HEK293 (cell line): Measurements from ENCODE around the gene ZNF763.

Source experiments
- CTCF ChIP-seq: fragments of 450-650 bp; formaldehyde crosslinking; IDR thresholded peaks from 2 replicates; pipeline ENCODE4 v1.5.1; 2016; ENCODE audit warnings: missing biosample characterization, missing genetic modification characterization
- PRDM1 ChIP-seq: fragments of 450-650 bp; formaldehyde crosslinking; IDR thresholded peaks from 2 replicates; pipeline ENCODE4; 2016; ENCODE audit warnings: missing biosample characterization, missing genetic modification characterization
- TCF7L2 ChIP-seq: IDR thresholded peaks from 2 replicates; pipeline ENCODE4 v1.6.1; 2011; ENCODE audit warnings: low read depth, mild to moderate bottlenecking, inconsistent platforms, low read length, moderate library complexity, borderline replicate concordance
- ZBTB1 ChIP-seq: fragments of 450-650 bp; formaldehyde crosslinking; IDR thresholded peaks from 2 replicates; pipeline ENCODE4 v1.5.1; 2016; ENCODE audit warnings: missing biosample characterization, missing genetic modification characterization
- ZNF184 ChIP-seq: fragments of 450-650 bp; IDR thresholded peaks from 2 replicates; pipeline ENCODE4 v1.5.1; 2018; ENCODE audit warnings: missing biosample characterization, mild to moderate bottlenecking, missing genetic modification characterization
- ZNF280C ChIP-seq: fragments of 450-650 bp; formaldehyde crosslinking; IDR thresholded peaks from 2 replicates; pipeline ENCODE4 v1.5.1; 2016; ENCODE audit warnings: missing biosample characterization, missing genetic modification characterization
- ZNF350 ChIP-seq: fragments of 450-650 bp; formaldehyde crosslinking; IDR thresholded peaks from 2 replicates; pipeline ENCODE4 v1.5.0; 2017; ENCODE audit warnings: missing biosample characterization, mild to moderate bottlenecking, missing genetic modification characterization
- ZNF449 ChIP-seq: fragments of 450-650 bp; formaldehyde crosslinking; IDR thresholded peaks from 2 replicates; pipeline ENCODE4 v1.5.1; 2017; ENCODE audit warnings: missing biosample characterization, mild to moderate bottlenecking, missing genetic modification characterization, moderate library complexity
- TF ChIP-seq, protein P1 (sequence below): fragments of 450-650 bp; formaldehyde crosslinking; IDR thresholded peaks from 2 replicates; pipeline ENCODE4 v1.5.1; 2017; ENCODE audit warnings: missing biosample characterization, missing genetic modification characterization

GRCh38 chr19:11924886-11925650 lies 39.8 kb upstream of the ZNF763 start, which contains the start of gene ZNF700:
- TF ChIP-seq ZBTB1 (tag by site-specific recombination) (no peak), PRDM1 (tag by site-specific recombination) (no peak), ZNF280C (tag by site-specific recombination) (no peak), ZNF449 (no peak), ZNF184 (tag by site-specific recombination) (no peak), TCF7L2 (no peak), ZNF350 (peak; percentile 81), CTCF (tag by site-specific recombination) (no peak)
- TF ChIP-seq, protein P1, sequence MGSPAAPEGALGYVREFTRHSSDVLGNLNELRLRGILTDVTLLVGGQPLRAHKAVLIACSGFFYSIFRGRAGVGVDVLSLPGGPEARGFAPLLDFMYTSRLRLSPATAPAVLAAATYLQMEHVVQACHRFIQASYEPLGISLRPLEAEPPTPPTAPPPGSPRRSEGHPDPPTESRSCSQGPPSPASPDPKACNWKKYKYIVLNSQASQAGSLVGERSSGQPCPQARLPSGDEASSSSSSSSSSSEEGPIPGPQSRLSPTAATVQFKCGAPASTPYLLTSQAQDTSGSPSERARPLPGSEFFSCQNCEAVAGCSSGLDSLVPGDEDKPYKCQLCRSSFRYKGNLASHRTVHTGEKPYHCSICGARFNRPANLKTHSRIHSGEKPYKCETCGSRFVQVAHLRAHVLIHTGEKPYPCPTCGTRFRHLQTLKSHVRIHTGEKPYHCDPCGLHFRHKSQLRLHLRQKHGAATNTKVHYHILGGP (tag by site-specific recombination) = no peak
